Activated B cell treated with CpG ODN at 0.5 μM for 24 hours (primary cell): ENCODE results near the gene TRIM68. TPM values are rescaled to one million over a fixed set of nuclear protein-coding genes. Genes with fewer than 3 reads are reported as not detected.

ENCODE experiments used
- ATAC-seq: fragments of 200-7000 bp; cut with Tn5 transposase; one replicate; pipeline ENCODE4 v1.10.0; 2021; ENCODE audit warnings: low read depth, mild to moderate bottlenecking, moderate library complexity
- CTCF ChIA-PET: fragments of 350-600 bp; sonication (Branson Sonifier 250); formaldehyde crosslinking; loops from one replicate; lab custom pipeline; 2021; ENCODE audit warnings: antibody characterized with exemption; lab: Charles Lee
- POLR2A ChIA-PET: fragments of 350-600 bp; sonication (Branson Sonifier 250); formaldehyde crosslinking; loops from one replicate; lab custom pipeline; 2021; ENCODE audit warnings: antibody characterized with exemption; lab: Charles Lee
- DNase-seq: peaks from one replicate; pipeline ENCODE4 v3.0.0; 2022
- H3K27ac Mint-ChIP-seq: one replicate; pipeline ENCODE4 v1.8.0; 2020; ENCODE audit warnings: mixed read lengths
- H3K27me3 Mint-ChIP-seq: one replicate; pipeline ENCODE4 v1.8.0; 2021; ENCODE audit warnings: mixed read lengths
- H3K36me3 Mint-ChIP-seq: one replicate; pipeline ENCODE4 v1.8.0; 2021; ENCODE audit warnings: low read depth, mixed read lengths
- H3K4me1 Mint-ChIP-seq: one replicate; pipeline ENCODE4 v1.8.0; 2021; ENCODE audit warnings: mixed read lengths
- H3K4me3 Mint-ChIP-seq: one replicate; pipeline ENCODE4 v1.8.0; 2020; ENCODE audit warnings: mild to moderate bottlenecking, mixed read lengths
- H3K9me3 Mint-ChIP-seq: one replicate; pipeline ENCODE4 v1.8.0; 2020; ENCODE audit warnings: mixed read lengths
- intact Hi-C: fragments of 100-400 bp; cut with micrococcal nuclease; formaldehyde crosslinking; loops from one replicate; pipeline ENCODE4 v1.15.1; 2024
- total RNA-seq: library from RNA; stranded (reverse); gene quantifications from 2 replicates; pipeline ENCODE4 v1.2.3, GENCODE V29; 2022
- TF ChIP-seq, protein P1 (sequence below): fragments of 200-600 bp; IDR thresholded peaks from one replicate; pipeline ENCODE4 v1.8.0; 2022; ENCODE audit warnings: antibody characterized with exemption, mild to moderate bottlenecking

TRIM68 gene
- total RNA-seq, 1 donor from 2014 or later: 16.9 TPM

- intact Hi-C loops: no loop called here
- ChIA-PET CTCF (no interaction called here), POLR2A (no interaction called here)
- TF ChIP-seq, protein P1, sequence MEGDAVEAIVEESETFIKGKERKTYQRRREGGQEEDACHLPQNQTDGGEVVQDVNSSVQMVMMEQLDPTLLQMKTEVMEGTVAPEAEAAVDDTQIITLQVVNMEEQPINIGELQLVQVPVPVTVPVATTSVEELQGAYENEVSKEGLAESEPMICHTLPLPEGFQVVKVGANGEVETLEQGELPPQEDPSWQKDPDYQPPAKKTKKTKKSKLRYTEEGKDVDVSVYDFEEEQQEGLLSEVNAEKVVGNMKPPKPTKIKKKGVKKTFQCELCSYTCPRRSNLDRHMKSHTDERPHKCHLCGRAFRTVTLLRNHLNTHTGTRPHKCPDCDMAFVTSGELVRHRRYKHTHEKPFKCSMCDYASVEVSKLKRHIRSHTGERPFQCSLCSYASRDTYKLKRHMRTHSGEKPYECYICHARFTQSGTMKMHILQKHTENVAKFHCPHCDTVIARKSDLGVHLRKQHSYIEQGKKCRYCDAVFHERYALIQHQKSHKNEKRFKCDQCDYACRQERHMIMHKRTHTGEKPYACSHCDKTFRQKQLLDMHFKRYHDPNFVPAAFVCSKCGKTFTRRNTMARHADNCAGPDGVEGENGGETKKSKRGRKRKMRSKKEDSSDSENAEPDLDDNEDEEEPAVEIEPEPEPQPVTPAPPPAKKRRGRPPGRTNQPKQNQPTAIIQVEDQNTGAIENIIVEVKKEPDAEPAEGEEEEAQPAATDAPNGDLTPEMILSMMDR: no peak
- Mint-ChIP-seq H3K9me3 (no peaks in the 10 kb centered on the region), H3K36me3 (no peaks in the 10 kb centered on the region), H3K4me3 (no peak overlapping the region), H3K27ac (no peak overlapping the region), H3K4me1 (no peaks in the 10 kb centered on the region), H3K27me3 (peaks cover 10% of the 10 kb centered on the region)
- ATAC-seq (no peak), DNase-seq (no peak)
These were observed 31.2 kb downstream of the TRIM68 start for GRCh38 chr11:4576880-4577279.

DNA sequence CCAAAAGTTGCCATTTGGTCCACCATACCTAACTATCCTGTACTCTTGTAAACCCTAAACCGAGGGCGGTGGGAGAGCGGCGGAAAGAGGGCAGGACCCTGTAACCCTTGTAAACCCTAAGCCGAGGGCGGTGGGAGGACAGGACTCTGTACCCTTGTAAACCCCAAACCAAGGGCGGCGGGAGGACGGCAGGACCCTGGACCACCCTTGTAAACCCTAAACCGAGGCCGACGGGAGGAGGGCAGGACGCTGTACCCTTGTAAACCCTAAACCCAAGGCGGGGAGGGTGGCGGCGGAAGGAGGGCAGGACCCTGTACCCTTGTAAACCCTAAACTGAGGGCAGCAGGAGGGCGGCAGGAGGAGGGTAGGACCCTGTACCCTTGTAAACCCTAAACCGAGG is 39.0 kb downstream of the TRIM68 start:
- POLR2A ChIA-PET: no interaction called here
- ATAC-seq: no peak

GRCh38 chr11:4565371-4565770 is 42.7 kb downstream of the TRIM68 start:
- ATAC-seq: no peak
- Mint-ChIP-seq H3K4me3 (no peak overlapping the region), H3K9me3 (peaks cover 8% of the 10 kb centered on the region), H3K27ac (no peak overlapping the region), H3K27me3 (peaks cover 16% of the 10 kb centered on the region), H3K4me1 (no peaks in the 10 kb centered on the region), H3K36me3 (no peaks in the 10 kb centered on the region)
- ChIA-PET CTCF (no interaction called here), POLR2A (no interaction called here)
- intact Hi-C loops: no loop called here
- TF ChIP-seq, protein P1: no peak
- no peak for DNase-seq

More for the DNA sequence above, 39.0 kb downstream of the TRIM68 start:
- H3K27me3 Mint-ChIP-seq: peaks cover 8% of the 10 kb centered on the region
- CTCF ChIA-PET: no interaction called here
- H3K36me3 Mint-ChIP-seq: no peaks in the 10 kb centered on the region
- H3K9me3 Mint-ChIP-seq: peaks cover 5% of the 10 kb centered on the region
- H3K4me1 Mint-ChIP-seq: no peaks in the 10 kb centered on the region
- intact Hi-C loops: no loop called here
- no peak for DNase-seq
- TF ChIP-seq, protein P1: no peak
- H3K4me3 Mint-ChIP-seq: no peak overlapping the region
- H3K27ac Mint-ChIP-seq: no peak overlapping the region

DNA sequence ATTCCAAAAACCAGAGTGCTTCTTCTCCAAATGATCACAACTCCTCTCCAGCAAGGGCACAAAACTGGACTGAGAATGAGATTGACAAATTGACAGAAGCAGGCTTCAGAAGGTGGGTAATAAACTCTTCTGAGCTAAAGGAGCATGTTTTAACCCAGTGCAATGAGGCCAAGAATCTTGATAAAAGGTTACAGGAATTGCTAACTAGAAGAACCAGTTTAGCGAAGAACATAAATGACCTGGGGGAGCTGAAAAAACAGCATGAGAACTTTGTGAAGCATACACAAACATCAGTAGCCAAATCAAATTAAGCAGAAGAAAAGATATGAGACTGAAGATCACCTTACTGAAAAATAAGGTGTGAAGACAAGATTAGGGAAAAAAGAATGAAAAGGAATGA is 47.6 kb downstream of the TRIM68 start:
- CTCF ChIA-PET: no interaction called here

GRCh38 chr11:4559527-4560440 is 48.2 kb downstream of the TRIM68 start:
- intact Hi-C loops: no loop called here
- ChIA-PET CTCF (no interaction called here), POLR2A (no interaction called here)
- H3K9me3 Mint-ChIP-seq: peaks cover 8% of the 10 kb centered on the region
- H3K27me3 Mint-ChIP-seq: peaks cover 21% of the 10 kb centered on the region
- DNase-seq: no peak
- no peaks in the 10 kb centered on the region for H3K36me3 Mint-ChIP-seq
- no peaks in the 10 kb centered on the region for H3K4me1 Mint-ChIP-seq
- no peak overlapping the region for H3K4me3 Mint-ChIP-seq
- H3K27ac Mint-ChIP-seq: no peak overlapping the region
- TF ChIP-seq, protein P1: no peak
- ATAC-seq: no peak

More for the DNA sequence above, 47.6 kb downstream of the TRIM68 start:
- TF ChIP-seq, protein P1: no peak
- H3K27me3 Mint-ChIP-seq: peaks cover 22% of the 10 kb centered on the region
- no peaks in the 10 kb centered on the region for H3K4me1 Mint-ChIP-seq
- peaks cover 8% of the 10 kb centered on the region for H3K9me3 Mint-ChIP-seq
- H3K36me3 Mint-ChIP-seq: no peaks in the 10 kb centered on the region
- no peak overlapping the region for H3K4me3 Mint-ChIP-seq
- DNase-seq: no peak
- H3K27ac Mint-ChIP-seq: no peak overlapping the region
- POLR2A ChIA-PET: no interaction called here
- intact Hi-C loops: no loop called here
- ATAC-seq: no peak
